Activated T-cell treated with anti-CD3 and anti-CD28 coated beads, Interleukin-2, amount 50 U/mL, for 24 hours (primary cell): ENCODE data around the gene PDE10A.
"Not testable (repeated sequence)": the region's sequence is repeated elsewhere in the genome, so short reads cannot be mapped to it uniquely, and the experiment has no call there.

Source experiments
- DNase-seq: peaks from one replicate; pipeline ENCODE4 v3.0.0-alpha.2; 2020
- H3K27ac Mint-ChIP-seq: 2 replicates; pipeline ENCODE4 v1.8.0; 2020; ENCODE audit warnings: mild to moderate bottlenecking, mixed read lengths
- H3K27me3 Mint-ChIP-seq: 2 replicates; pipeline ENCODE4 v1.8.0; 2020; ENCODE audit warnings: mixed read lengths
- H3K36me3 Mint-ChIP-seq: 2 replicates; pipeline ENCODE4 v1.8.0; 2020; ENCODE audit warnings: low read depth, mixed read lengths
- H3K4me1 Mint-ChIP-seq: 2 replicates; pipeline ENCODE4 v1.8.0; 2020; ENCODE audit warnings: low read depth, mixed read lengths
- H3K4me3 Mint-ChIP-seq: 2 replicates; pipeline ENCODE4 v1.8.0; 2020; ENCODE audit warnings: mild to moderate bottlenecking, moderate library complexity, mixed read lengths
- H3K9me3 Mint-ChIP-seq: 2 replicates; pipeline ENCODE4 v1.8.0; 2020; ENCODE audit warnings: mixed read lengths

The PDE10A gene

DNA sequence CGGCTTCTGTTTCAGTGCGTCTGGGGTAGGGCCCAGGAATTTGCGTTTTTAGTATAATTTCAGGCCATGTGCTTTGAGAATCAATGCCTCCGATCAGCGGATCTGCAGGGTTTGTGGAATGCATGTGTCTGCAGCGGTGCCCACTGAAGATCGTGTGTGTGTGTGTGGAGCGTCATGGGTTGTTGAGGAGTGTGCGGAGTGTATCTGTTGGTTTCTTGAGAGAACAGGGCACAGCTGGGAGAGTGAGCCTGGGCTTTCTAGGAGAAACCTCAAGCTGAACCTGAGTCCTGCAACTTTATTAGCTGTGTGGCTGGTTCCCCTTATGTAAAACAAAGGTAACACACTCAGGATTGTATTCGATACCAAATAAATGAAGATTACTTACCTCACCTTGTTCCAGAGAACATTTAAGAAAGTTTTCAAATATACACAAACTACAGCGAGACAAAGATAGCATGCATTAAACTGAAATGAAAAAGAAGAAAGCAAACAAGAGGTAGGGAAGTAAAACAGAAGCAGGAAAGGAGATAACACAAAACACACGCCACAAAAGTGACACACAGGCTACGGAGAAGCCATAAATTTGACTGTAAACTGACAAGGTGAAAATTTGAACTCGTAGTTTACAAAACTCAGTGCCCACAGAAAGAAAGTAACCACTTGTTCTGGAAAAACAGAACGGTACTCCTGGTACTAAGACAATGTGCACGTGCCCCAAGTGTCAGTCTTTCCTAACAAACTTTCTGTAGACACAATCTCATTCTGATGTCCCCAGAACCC lies 28.8 kb downstream of the PDE10A start:
- Mint-ChIP-seq H3K27ac (no peak overlapping the region), H3K9me3 (no peaks in the 10 kb centered on the region), H3K36me3 (no peaks in the 10 kb centered on the region), H3K4me3 (no peak overlapping the region), H3K27me3 (peaks cover 17% of the 10 kb centered on the region), H3K4me1 (no peaks in the 10 kb centered on the region)
- no peak for DNase-seq

DNA sequence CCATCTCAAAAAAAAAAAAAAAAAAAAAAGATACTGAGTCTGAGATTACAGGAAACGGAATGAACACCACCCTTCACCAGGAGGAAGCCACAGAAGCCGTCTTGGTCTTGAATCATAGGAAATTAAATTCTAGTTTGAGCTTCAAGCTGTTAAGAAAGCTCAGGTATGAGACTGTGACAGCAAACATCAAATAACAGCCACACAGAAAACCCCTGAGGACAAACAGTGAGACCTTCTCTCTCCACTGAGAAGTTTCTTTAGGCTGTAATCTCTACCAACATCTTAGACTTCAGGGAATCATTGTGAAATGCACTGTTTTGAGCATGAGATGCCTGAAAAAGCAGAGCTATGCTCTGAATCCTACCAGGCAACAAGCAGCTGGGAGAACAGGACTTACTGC lies 30.8 kb downstream of the PDE10A start:
- Mint-ChIP-seq H3K4me3 (no peak overlapping the region), H3K27ac (no peak overlapping the region), H3K36me3 (no peaks in the 10 kb centered on the region)

DNA sequence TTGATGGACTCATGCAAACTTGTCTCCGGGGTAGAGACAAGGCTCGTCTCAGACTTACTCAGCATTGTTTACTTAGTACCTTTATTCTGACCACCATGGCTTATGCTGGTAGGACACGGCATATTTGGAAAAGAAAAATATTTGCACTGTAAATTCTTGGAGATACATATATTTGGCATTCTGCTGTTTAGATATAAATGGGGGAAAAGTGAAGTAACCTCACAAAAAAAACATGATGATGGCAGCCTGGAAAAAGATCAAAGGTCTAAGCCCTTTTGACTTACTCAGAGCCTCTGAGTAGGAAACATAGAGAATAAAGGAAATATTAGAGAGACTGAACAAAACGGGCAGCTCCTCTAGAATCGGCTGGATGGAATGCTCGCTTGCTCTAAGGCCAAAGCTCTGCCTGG lies 32.5 kb downstream of the PDE10A start:
- Mint-ChIP-seq H3K9me3 (no peaks in the 10 kb centered on the region), H3K4me3 (no peak overlapping the region), H3K27me3 (peaks cover 20% of the 10 kb centered on the region), H3K4me1 (no peaks in the 10 kb centered on the region), H3K27ac (no peak overlapping the region), H3K36me3 (no peaks in the 10 kb centered on the region)
- DNase-seq, result no peak

More for the DNA sequence above, 30.8 kb downstream of the PDE10A start:
- DNase-seq, result no peak
- Mint-ChIP-seq H3K27me3 (peaks cover 20% of the 10 kb centered on the region), H3K4me1 (no peaks in the 10 kb centered on the region), H3K9me3 (no peaks in the 10 kb centered on the region)

DNA sequence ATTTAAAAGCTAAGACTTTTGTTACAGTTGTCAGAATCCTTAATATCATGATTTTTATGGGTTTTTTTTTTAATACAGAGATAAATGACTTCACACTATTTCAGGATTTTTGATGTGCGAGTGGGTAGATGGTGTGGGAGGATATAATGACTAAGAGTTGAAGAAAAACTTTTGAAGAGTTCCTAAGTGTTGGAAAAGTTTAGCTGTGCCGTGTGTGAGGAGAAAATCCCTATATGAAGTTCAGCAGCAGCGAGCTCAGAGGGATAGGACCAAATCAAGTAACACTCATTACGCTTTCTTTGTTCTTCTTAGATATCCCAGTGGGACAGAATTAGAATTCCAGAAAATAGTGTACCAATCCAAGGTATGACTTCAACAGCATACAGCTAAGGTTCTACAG lies 34.1 kb downstream of the PDE10A start:
- peaks cover 7% of the 10 kb centered on the region for H3K27me3 Mint-ChIP-seq
- no peaks in the 10 kb centered on the region for H3K4me1 Mint-ChIP-seq
- no peak for DNase-seq
- no peak overlapping the region for H3K27ac Mint-ChIP-seq
- no peak overlapping the region for H3K4me3 Mint-ChIP-seq
- peaks cover 2% of the 10 kb centered on the region for H3K9me3 Mint-ChIP-seq
- H3K36me3 Mint-ChIP-seq, result no peaks in the 10 kb centered on the region

DNA sequence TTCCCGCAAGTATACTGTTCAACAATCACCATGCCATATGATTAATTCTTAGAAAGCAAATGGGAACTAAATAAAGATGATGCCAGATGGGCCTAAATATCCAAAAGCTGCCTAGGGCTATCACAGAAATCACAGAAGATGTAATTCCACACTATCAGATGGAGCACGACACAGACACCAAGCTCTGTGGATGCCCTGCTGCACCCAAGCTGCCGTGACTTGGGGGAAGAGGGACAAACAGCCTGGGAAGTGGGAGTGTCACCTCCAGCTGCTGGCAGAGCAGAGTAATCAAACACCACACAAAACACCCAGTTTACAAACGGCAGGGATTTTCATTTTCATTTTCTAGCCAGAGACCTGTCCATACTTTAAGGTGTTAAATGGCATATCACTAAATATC lies 35.7 kb downstream of the PDE10A start:
- peaks cover 2% of the 10 kb centered on the region for H3K9me3 Mint-ChIP-seq
- no peak overlapping the region for H3K4me3 Mint-ChIP-seq
- H3K36me3 Mint-ChIP-seq, result no peaks in the 10 kb centered on the region
- H3K27me3 Mint-ChIP-seq, result peaks cover 3% of the 10 kb centered on the region
- H3K4me1 Mint-ChIP-seq, result no peaks in the 10 kb centered on the region
- DNase-seq, result no peak
- no peak overlapping the region for H3K27ac Mint-ChIP-seq

DNA sequence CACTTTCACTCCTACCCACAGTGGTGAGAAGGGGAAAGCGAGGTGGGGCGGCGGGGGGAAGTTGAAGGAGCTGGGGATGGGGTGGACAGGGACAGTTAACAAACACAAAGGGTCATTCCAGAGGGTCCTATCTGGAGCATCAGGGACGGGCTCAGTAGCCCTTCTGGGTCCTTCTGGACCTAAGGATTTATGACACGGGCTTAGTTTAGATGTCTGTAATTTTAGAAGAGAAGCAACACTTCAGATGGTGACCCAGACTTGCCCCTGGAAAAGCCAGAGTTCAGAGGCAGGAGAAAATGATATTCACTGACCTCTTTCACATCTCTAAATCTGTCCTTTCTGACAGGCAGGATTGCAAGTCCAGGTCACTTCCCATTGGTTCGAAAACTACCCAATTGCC lies 36.3 kb downstream of the PDE10A start:
- Mint-ChIP-seq H3K9me3 (peaks cover 2% of the 10 kb centered on the region), H3K27ac (no peak overlapping the region), H3K4me1 (no peaks in the 10 kb centered on the region), H3K4me3 (no peak overlapping the region), H3K36me3 (no peaks in the 10 kb centered on the region), H3K27me3 (peaks cover 3% of the 10 kb centered on the region)
- DNase-seq, result no peak

DNA sequence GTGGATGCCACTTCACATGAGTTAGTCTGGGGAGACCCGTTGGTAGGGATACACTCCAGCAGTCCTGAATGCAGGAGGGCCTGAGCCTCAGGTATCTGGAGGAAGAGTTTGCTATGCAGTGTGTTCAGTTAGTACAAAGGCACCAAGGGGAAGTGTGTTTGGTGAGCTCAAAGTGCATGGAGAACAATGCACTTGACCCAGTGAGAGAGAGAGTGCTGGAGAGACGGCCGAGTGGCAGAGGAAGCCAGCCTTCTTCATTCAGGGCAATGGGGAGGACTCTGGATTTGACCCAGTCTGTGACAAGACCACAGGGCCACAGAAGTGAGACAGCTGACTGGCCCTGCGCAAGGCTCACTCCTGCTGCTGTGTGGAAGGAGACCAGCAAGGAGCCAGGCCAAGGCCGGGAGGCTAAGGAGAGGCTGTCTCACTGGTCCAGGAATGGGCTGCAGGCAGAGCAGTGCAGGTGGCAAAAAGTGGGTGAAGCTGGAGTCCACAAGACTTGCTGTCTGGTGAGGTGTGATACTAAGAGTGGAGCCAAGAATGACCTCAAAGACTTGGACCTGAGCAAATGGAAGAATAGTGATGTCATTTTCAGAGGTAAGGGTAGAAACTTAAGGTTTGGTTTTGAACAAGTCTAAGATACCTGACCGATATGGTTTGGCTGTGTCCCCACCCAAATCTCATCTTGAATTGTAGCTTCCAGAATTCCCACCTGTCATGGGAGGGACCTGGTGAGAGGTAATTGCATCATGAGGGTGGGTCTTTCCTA lies 38.0 kb downstream of the PDE10A start:
- no peak overlapping the region for H3K4me3 Mint-ChIP-seq
- H3K4me1 Mint-ChIP-seq, result no peaks in the 10 kb centered on the region
- peaks cover 3% of the 10 kb centered on the region for H3K27me3 Mint-ChIP-seq
- H3K36me3 Mint-ChIP-seq, result no peaks in the 10 kb centered on the region
- H3K27ac Mint-ChIP-seq, result no peak overlapping the region
- no peak for DNase-seq
- peaks cover 2% of the 10 kb centered on the region for H3K9me3 Mint-ChIP-seq

DNA sequence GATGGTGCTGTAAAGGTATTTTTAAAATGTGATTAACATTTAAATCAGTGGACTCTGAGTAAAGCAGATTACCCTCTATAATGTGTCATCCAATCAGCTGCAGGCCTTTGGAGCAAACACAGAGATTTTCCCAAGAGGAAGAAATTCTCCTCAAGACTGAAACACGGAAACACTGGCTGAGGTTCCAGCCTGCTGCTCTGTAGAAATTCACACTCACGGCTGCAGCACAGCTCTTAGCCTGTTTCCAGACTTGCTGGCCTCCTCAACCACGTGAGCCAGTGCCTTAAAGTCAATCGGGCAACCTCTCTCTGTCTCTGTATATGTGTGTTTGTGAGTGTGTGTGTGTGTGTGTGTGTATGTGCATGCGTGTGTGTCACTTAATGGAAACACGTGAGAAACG lies 41.1 kb downstream of the PDE10A start:
- DNase-seq, result no peak

DNA sequence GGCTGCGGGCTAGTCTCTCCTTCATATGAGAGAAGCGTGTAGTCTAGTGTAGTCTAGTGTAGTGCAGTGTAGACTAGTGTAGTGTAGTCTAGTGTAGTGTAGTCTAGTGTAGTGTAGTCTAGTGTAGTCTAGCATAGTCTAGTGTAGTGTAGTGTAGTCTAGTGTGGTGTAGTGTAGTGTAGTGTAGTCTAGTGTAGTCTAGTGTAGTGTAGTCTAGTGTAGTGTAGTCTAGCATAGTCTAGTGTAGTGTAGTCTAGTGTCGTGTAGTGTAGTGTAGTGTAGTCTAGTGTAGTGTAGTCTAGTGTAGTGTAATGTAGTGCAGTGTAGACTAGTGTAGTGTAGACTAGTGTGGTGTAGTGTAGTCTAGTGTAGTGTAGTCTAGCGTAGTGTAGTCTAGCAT lies 44.1 kb downstream of the PDE10A start:
- H3K4me1 Mint-ChIP-seq, DNase-seq, H3K9me3 Mint-ChIP-seq, H3K27me3 Mint-ChIP-seq, H3K27ac Mint-ChIP-seq, H3K36me3 Mint-ChIP-seq, H3K4me3 Mint-ChIP-seq: not testable (repeated sequence)

More for the DNA sequence above, 41.1 kb downstream of the PDE10A start:
- Mint-ChIP-seq H3K36me3 (no peaks in the 10 kb centered on the region), H3K27me3 (no peaks in the 10 kb centered on the region), H3K4me3 (no peak overlapping the region), H3K27ac (no peak overlapping the region), H3K4me1 (no peaks in the 10 kb centered on the region), H3K9me3 (peaks cover 2% of the 10 kb centered on the region)

DNA sequence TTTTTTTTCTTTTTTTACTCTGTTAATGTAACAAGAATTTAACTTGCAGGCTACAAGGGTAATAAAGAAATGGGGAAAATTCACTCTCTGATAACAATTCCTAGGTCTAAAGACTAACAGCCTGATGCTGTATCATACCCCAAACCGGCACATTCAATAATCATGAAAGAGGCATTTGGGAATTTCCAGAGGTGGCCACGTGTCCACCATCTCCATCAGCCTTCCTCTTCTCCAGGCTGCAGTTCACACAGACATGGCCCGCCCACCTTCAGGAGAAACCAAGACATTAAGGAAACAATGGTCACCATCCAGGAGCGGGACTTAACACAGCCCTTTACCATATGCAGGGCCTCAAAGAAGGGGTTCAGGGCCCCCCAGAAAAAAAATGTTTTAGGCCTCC lies 44.8 kb downstream of the PDE10A start:
- H3K9me3 Mint-ChIP-seq, result no peaks in the 10 kb centered on the region
- no peaks in the 10 kb centered on the region for H3K27me3 Mint-ChIP-seq
- no peaks in the 10 kb centered on the region for H3K36me3 Mint-ChIP-seq
- no peak for DNase-seq
- no peak overlapping the region for H3K4me3 Mint-ChIP-seq
- H3K27ac Mint-ChIP-seq, result no peak overlapping the region
- peaks cover 4% of the 10 kb centered on the region for H3K4me1 Mint-ChIP-seq

DNA sequence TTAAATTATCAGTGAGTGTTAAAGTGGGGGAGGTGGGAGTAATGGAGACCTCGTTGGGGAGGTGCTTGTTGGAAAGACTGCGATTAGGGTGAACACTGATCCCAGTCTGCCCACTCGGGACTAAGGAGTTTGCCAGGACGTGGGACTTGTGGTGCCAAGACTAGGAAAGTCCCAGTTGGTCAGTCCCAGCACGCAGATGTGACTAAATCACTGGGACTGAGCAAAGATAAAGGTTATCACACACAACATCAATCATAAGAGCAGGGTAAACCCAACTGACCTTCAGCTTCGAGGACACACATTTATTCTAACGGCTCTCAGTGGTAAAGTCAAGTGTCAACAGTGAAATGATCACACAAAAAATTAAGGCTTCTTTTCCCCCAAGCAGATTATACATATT lies 45.5 kb downstream of the PDE10A start:
- no peaks in the 10 kb centered on the region for H3K36me3 Mint-ChIP-seq
- no peak overlapping the region for H3K27ac Mint-ChIP-seq
- H3K4me3 Mint-ChIP-seq, result no peak overlapping the region
- H3K4me1 Mint-ChIP-seq, result peaks cover 4% of the 10 kb centered on the region
- no peak for DNase-seq
- no peaks in the 10 kb centered on the region for H3K9me3 Mint-ChIP-seq
- H3K27me3 Mint-ChIP-seq, result no peaks in the 10 kb centered on the region

DNA sequence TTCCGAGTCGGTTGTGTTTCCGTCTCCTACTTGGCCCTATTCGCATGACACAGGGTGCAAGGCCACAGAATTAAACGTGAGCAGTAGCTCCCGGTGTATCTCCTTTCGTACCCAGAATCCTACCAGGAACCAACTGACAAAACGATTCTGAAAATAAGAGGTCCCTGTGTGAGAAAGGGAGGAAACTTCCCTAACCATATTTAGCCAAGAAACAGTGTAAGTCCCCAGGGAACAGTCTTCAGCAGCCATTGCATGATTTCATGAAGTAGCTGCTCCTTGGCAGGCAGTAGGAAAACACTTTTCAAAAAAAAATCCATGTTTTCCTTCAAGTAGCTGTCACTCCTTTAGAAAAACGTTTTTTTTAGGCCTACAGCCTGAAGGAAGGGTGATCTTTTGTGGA lies 46.9 kb downstream of the PDE10A start:
- no peak overlapping the region for H3K4me3 Mint-ChIP-seq
- H3K9me3 Mint-ChIP-seq, result no peaks in the 10 kb centered on the region
- H3K36me3 Mint-ChIP-seq, result no peaks in the 10 kb centered on the region
- no peak for DNase-seq
- H3K27me3 Mint-ChIP-seq, result no peaks in the 10 kb centered on the region
- no peak overlapping the region for H3K27ac Mint-ChIP-seq
- peaks cover 4% of the 10 kb centered on the region for H3K4me1 Mint-ChIP-seq

DNA sequence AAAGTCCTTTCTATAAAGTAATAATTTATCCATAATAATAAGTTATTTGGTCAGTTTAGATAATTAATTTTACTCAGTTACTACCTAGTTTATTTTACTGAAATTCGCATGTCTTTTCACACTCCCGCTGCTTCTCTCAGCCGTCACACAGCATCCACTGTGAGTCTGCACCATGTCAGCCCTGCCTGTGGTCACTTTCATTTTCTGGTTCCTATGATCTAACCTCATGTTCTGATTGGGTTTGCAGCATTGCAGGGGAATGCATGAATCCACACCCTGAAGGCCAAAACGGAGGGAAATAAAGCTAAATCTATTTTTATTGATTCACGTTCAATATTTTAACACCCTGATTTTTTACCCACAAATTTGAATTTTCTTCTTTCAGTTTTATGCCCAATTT lies 47.4 kb downstream of the PDE10A start:
- peaks cover 4% of the 10 kb centered on the region for H3K4me1 Mint-ChIP-seq
- no peak overlapping the region for H3K4me3 Mint-ChIP-seq

DNA sequence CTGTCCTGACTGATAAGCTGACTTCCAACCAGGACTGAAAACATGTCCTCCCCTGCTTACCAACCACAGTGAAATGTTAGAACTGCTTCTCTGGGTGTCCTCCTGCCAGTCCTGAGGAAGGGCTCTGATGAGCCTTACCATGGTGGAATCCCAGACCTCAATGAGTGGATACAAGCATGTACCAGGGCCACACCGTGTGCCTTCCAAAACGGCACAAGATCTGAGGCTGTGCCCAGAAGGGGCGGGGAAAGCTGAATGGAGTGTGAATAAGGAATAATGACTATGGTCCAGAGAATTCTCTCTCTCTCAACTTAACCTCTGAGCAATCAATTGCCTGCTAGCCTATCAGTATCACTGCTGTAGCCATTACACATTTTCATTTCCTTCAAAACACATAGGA lies 51.7 kb downstream of the PDE10A start:
- Mint-ChIP-seq H3K4me3 (no peak overlapping the region), H3K36me3 (no peaks in the 10 kb centered on the region), H3K27me3 (no peaks in the 10 kb centered on the region), H3K27ac (no peak overlapping the region), H3K9me3 (no peaks in the 10 kb centered on the region), H3K4me1 (peaks cover 4% of the 10 kb centered on the region)
- no peak for DNase-seq

More for the DNA sequence above, 47.4 kb downstream of the PDE10A start:
- Mint-ChIP-seq H3K9me3 (no peaks in the 10 kb centered on the region), H3K27ac (no peak overlapping the region), H3K36me3 (no peaks in the 10 kb centered on the region), H3K27me3 (no peaks in the 10 kb centered on the region)
- no peak for DNase-seq

DNA sequence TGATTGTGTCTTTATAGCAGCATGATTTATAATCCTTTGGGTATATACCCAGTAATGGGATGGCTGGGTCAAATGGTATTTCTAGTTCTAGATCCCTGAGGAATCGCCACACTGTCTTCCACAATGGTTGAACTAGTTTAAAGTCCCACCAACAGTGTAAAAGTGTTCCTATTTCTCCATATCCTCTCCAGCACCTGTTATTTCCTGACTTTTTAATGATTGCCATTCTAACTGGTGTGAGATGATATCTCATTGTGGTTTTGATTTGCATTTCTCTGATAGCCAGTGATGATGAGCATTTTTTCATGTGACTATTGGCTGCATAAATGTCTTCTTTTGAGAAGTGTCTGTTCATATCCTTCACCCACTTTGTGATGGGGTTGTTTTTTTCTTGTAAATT lies 54.5 kb downstream of the PDE10A start:
- not testable (repeated sequence) for H3K36me3 Mint-ChIP-seq, H3K27ac Mint-ChIP-seq, H3K4me3 Mint-ChIP-seq, H3K9me3 Mint-ChIP-seq, H3K4me1 Mint-ChIP-seq, DNase-seq, H3K27me3 Mint-ChIP-seq
